Endothelial cell of umbilical vein (primary cell): Measurements from ENCODE around the gene PHF8. TPM values are rescaled to one million over a fixed set of nuclear protein-coding genes. Genes with fewer than 3 reads are reported as not detected.

Experiments
- polyA plus RNA-seq, 4 experiments: library from polyadenylated mRNA; depleted of rRNA in 3 of 4; stranded (reverse) in 3 of 4; unstranded in 1 of 4; fragments of >200 nt; gene quantifications; 2 replicates each; pipeline versions ENCODE4 v1.2.1 to v1.2.3, GENCODE V29; 2011 to 2012; ENCODE audit warnings: missing spikeins in 1 of 4
- small RNA-seq: library from RNA; depleted of rRNA; stranded (forward); fragments of <200 nt; gene quantifications from one replicate; pipeline ENCODE3, GENCODE V24; 2012; ENCODE audit warnings: low replicate concordance, low read depth; ENCODE audit not compliant: insufficient read depth, insufficient read length
- total RNA-seq: library from RNA; stranded (reverse); gene quantifications from 2 replicates; pipeline ENCODE4 v1.2.3, GENCODE V29; 2021

The PHF8 gene
- total and polyA plus RNA-seq, 2 donors (not counting 3 experiments of a cell fraction or from before 2014, with no cell fraction given), result 10.9 to 25.5 TPM

Small RNA genes within 50 kb of the gene (small RNA-seq; reads per million reads assigned to genes)
- not detected for gene RNA5SP505

Other genes with a start within 250 kb of the PHF8 start
- 10.1 and 11.4 TPM in 2 replicates for gene FAM120C, start 138.8 kb upstream of the PHF8 start, total RNA-seq
- 4.2 and 5.4 TPM in 2 replicates for gene FAM120C, start 138.8 kb upstream of the PHF8 start, polyA plus RNA-seq